ENCODE data around the gene SYT5. TPM values are rescaled to one million over a fixed set of nuclear protein-coding genes. Genes with fewer than 3 reads are reported as not detected.

SYT5 gene
- polyA plus RNA-seq, 4 donors = 0.22 to 4.7 (median 1.1) TPM

DNA sequence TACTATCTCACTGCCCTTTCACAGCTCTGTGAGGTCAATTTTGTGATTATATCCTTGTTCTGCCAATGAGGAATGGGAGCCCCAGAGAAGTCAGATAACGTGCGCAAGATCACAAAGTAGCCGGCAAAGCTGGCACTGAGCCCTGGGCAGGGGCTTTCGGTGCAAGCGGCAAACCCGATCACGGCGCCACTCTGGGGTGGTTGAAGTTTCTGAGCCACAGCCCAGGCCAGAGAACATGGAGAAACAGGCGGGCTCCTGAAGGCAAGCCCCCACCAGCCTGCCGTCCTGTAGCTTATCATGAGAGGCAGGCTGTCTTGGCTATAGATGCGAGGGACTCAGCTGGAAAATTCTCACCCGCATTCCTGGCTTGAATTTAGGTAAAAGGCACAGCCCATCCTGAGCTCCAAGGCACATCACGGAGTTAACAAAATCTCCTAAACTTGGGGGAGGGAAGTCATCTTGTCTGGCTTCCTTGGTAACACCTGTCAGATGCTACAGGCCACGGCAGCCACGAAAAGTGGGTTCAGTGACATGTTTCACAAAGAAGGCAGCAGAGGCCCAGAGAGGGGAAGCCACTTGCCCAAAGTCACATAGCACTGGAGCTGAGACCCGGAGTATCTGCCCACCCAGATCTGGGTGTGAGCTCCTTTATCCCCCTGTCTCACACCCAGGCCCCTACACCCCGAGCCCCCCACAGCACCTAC, 43.5 kb downstream of the SYT5 start:
- WGBS, 3 donors = 29 to 69% (median 41%) methylated on average over 17 of the region's 17 CpGs
- Histone ChIP-seq H3K9me3 (ENCODE audit: control insufficient read depth in 2 of 2, insufficient read depth in 1 of 2, low read depth in 1 of 2, low read length in 1 of 2) (no peaks in the 10 kb centered on the region), H3K27me3 (ENCODE audit: control insufficient read depth in 3 of 3, insufficient read depth in 3 of 3, low read length in 3 of 3) (peaks cover 0 to 1% (median 0%) of the 10 kb centered on the region in 3 donors), H3K4me3 (ENCODE audit: low read depth in 1 of 3, low read length in 3 of 3) (no peak overlapping the region), H3K27ac (ENCODE audit: low read depth in 1 of 3, low read length in 2 of 3) (no peak overlapping the region), H3K36me3 (ENCODE audit: control insufficient read depth in 3 of 3, insufficient read depth in 2 of 3, low read depth in 1 of 3, low read length in 3 of 3) (no peaks in the 10 kb centered on the region), H3K4me1 (ENCODE audit: control insufficient read depth in 3 of 3, insufficient read depth in 2 of 3, low read depth in 1 of 3, low read length in 2 of 3) (no peaks in the 10 kb centered on the region)
- DNase-seq (no peak), FAIRE-seq (no peak)

DNA sequence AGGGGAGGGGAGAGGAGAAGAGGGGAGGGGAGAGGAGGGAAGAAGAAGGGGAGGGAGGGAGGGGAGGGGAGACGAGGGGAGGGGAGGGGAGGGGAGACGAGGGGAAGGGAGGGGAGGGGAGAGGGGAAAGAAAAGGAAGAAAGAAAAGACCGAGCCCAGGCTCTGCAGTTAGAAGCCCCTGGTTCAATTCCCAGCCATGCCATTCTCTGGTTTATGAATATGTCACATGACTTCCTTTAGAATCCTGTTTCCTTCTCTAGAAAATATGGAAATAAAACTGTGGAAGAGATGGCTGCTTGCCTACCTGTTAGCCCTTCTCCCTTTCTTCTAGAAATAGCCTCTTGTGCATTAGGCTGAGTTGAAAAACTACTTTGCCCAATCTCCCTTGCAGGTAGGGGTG, 45.4 kb downstream of the SYT5 start:
- no peaks in the 10 kb centered on the region for H3K36me3 ChIP-seq (ENCODE audit: control insufficient read depth in 3 of 3, insufficient read depth in 2 of 3, low read depth in 1 of 3, low read length in 3 of 3)
- no peaks in the 10 kb centered on the region for H3K9me3 ChIP-seq (ENCODE audit: control insufficient read depth in 2 of 2, insufficient read depth in 1 of 2, low read depth in 1 of 2, low read length in 1 of 2)
- WGBS, 3 donors = 2 to 8% (median 6%) methylated on average over 2 of the region's 3 CpGs
- peaks cover 0 to 3% (median 0%) of the 10 kb centered on the region in 3 donors for H3K27me3 ChIP-seq (ENCODE audit: control insufficient read depth in 3 of 3, insufficient read depth in 3 of 3, low read length in 3 of 3)
- H3K27ac ChIP-seq (ENCODE audit: low read depth in 1 of 3, low read length in 2 of 3) = no peak overlapping the region
- no peak for DNase-seq
- H3K4me3 ChIP-seq (ENCODE audit: low read depth in 1 of 3, low read length in 3 of 3) = no peak overlapping the region
- no peaks in the 10 kb centered on the region for H3K4me1 ChIP-seq (ENCODE audit: control insufficient read depth in 3 of 3, insufficient read depth in 2 of 3, low read depth in 1 of 3, low read length in 2 of 3)
- no peak for FAIRE-seq

DNA sequence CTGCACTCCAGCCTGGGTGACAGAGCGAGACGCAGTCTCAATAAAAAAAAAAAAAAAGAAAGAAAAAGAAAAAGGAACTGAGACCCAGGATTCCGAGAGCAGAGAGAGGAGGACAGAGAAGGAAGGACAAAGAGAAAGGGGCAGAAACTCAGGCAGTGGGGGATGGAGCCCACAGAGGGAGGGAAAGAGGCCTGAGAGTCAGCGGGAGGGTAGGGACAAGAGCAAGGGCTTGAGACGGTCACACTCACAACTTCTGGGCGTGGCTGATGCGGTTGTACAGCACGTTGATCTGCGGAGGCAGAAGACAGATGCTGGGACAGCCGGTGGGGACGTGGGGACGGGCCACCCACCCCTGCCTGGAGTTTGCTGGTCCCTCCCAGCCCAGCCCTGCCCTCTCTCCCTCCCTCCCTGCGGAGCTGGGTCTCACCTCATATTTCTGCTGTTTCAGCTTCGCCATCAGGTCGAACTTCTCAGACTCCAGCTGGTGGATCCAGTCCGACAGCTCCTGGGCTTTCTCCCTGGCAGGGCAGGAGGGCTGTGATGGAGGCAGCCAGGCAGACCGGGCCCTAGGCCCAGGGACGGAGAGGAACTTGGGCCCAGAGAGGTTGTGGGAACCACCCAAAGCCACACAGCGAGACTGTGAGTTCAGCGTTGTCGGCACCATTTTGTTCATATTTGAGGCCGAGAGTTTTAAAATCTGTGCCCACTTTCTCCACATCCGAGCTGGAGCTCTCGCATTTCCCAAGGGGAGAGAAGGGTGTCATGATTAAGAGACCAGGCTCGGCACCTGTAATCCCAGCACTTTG, 46.2 kb downstream of the SYT5 start:
- no peak for DNase-seq
- no peak for FAIRE-seq
- 40 to 57% (median 43%) methylated on average over 25 of the region's 25 CpGs for WGBS, 3 donors
- no peak overlapping the region for H3K27ac ChIP-seq (ENCODE audit: low read depth in 1 of 3, low read length in 2 of 3)
- H3K9me3 ChIP-seq (ENCODE audit: control insufficient read depth in 2 of 2, insufficient read depth in 1 of 2, low read depth in 1 of 2, low read length in 1 of 2) = no peaks in the 10 kb centered on the region
- peaks cover 0 to 3% (median 0%) of the 10 kb centered on the region in 3 donors for H3K27me3 ChIP-seq (ENCODE audit: control insufficient read depth in 3 of 3, insufficient read depth in 3 of 3, low read length in 3 of 3)
- no peaks in the 10 kb centered on the region for H3K36me3 ChIP-seq (ENCODE audit: control insufficient read depth in 3 of 3, insufficient read depth in 2 of 3, low read depth in 1 of 3, low read length in 3 of 3)
- no peaks in the 10 kb centered on the region for H3K4me1 ChIP-seq (ENCODE audit: control insufficient read depth in 3 of 3, insufficient read depth in 2 of 3, low read depth in 1 of 3, low read length in 2 of 3)
- H3K4me3 ChIP-seq (ENCODE audit: low read depth in 1 of 3, low read length in 3 of 3) = no peak overlapping the region

- peaks cover 0 to 3% (median 0%) of the 10 kb centered on the region in 3 donors for H3K27me3 ChIP-seq (ENCODE audit: control insufficient read depth in 3 of 3, insufficient read depth in 3 of 3, low read length in 3 of 3)
Observed at GRCh38 chr19:55132453-55133129, 47.5 kb downstream of the SYT5 start.

GRCh38 chr19:55131421-55131820, 48.7 kb downstream of the SYT5 start:
- FAIRE-seq (no peak), DNase-seq (no peak)
- H3K27ac ChIP-seq (ENCODE audit: low read depth in 1 of 3, low read length in 2 of 3) = no peak overlapping the region
- 83 to 87% (median 86%) methylated on average over 16 of the region's 16 CpGs for WGBS, 3 donors
- H3K36me3 ChIP-seq (ENCODE audit: control insufficient read depth in 3 of 3, insufficient read depth in 2 of 3, low read depth in 1 of 3, low read length in 3 of 3) = no peaks in the 10 kb centered on the region
- peaks cover 0 to 3% (median 0%) of the 10 kb centered on the region in 3 donors for H3K27me3 ChIP-seq (ENCODE audit: control insufficient read depth in 3 of 3, insufficient read depth in 3 of 3, low read length in 3 of 3)
- no peak overlapping the region for H3K4me3 ChIP-seq (ENCODE audit: low read depth in 1 of 3, low read length in 3 of 3)
- H3K9me3 ChIP-seq (ENCODE audit: control insufficient read depth in 2 of 2, insufficient read depth in 1 of 2, low read depth in 1 of 2, low read length in 1 of 2) = no peaks in the 10 kb centered on the region
- no peaks in the 10 kb centered on the region for H3K4me1 ChIP-seq (ENCODE audit: control insufficient read depth in 3 of 3, insufficient read depth in 2 of 3, low read depth in 1 of 3, low read length in 2 of 3)

More at GRCh38 chr19:55132453-55133129, 47.5 kb downstream of the SYT5 start:
- Histone ChIP-seq H3K9me3 (ENCODE audit: control insufficient read depth in 2 of 2, insufficient read depth in 1 of 2, low read depth in 1 of 2, low read length in 1 of 2) (no peaks in the 10 kb centered on the region), H3K27ac (ENCODE audit: low read depth in 1 of 3, low read length in 2 of 3) (no peak overlapping the region), H3K36me3 (ENCODE audit: control insufficient read depth in 3 of 3, insufficient read depth in 2 of 3, low read depth in 1 of 3, low read length in 3 of 3) (no peaks in the 10 kb centered on the region), H3K4me3 (ENCODE audit: low read depth in 1 of 3, low read length in 3 of 3) (no peak overlapping the region), H3K4me1 (ENCODE audit: control insufficient read depth in 3 of 3, insufficient read depth in 2 of 3, low read depth in 1 of 3, low read length in 2 of 3) (no peaks in the 10 kb centered on the region)
- no peak for FAIRE-seq
- no peak for DNase-seq
- 42 to 47% (median 45%) methylated on average over 14 of the region's 14 CpGs for WGBS, 3 donors

Other genes starting within 250 kb of the SYT5 start
- under 1 TPM in 3 of 4 donors, not detected in 1; 0.01 to 0.27 (median 0.04) TPM for gene NLRP7, start 232.8 kb downstream of the SYT5 start, polyA plus RNA-seq
- 10 to 100 TPM in 2 of 4 donors, 1 to 10 TPM in 2; 2.2 to 10.9 (median 7.6) TPM for gene NLRP2, start 213.9 kb downstream of the SYT5 start, polyA plus RNA-seq
- under 1 TPM in 2 of 4 donors, not detected in 2; 0.15 to 0.22 TPM for gene GP6, start 142.0 kb downstream of the SYT5 start, polyA plus RNA-seq
- gene RDH13, start 117.1 kb downstream of the SYT5 start, polyA plus RNA-seq = 10 to 100 TPM; 21.3 to 28.4 (median 22.2) TPM
- 10 to 100 TPM; 11.7 to 23.8 (median 19.1) TPM for gene EPS8L1, start 104.4 kb downstream of the SYT5 start, polyA plus RNA-seq
- 100 to 1,000 TPM in 2 of 4 donors, 10 to 100 TPM in 2; 68.3 to 192 (median 132) TPM for gene PPP1R12C, start 62.7 kb downstream of the SYT5 start, polyA plus RNA-seq
- gene TNNT1, start 31.1 kb downstream of the SYT5 start, polyA plus RNA-seq = 10 to 100 TPM in 1 of 4 donors, 1 to 10 TPM in 2, under 1 TPM in 1; 0.18 to 20.1 (median 5.3) TPM
- 10 to 100 TPM in 1 of 4 donors, 1 to 10 TPM in 2, under 1 TPM in 1; 0.59 to 39.7 (median 1.5) TPM for gene TNNI3, start 22.6 kb downstream of the SYT5 start, polyA plus RNA-seq
- gene DNAAF3, start 13.7 kb downstream of the SYT5 start, polyA plus RNA-seq = under 1 TPM in 2 of 4 donors, not detected in 2; 0.62 to 0.64 TPM
- 100 to 1,000 TPM in 2 of 4 donors, 10 to 100 TPM in 2; 33.4 to 158 (median 89.7) TPM for gene PTPRH, start 29.2 kb upstream of the SYT5 start, polyA plus RNA-seq
- gene TMEM86B, start 48.5 kb upstream of the SYT5 start, polyA plus RNA-seq = 100 to 1,000 TPM in 1 of 4 donors, 10 to 100 TPM in 3; 22.8 to 255 (median 72.6) TPM
- gene PPP6R1, start 78.7 kb upstream of the SYT5 start, polyA plus RNA-seq = 10 to 100 TPM; 43.4 to 67.5 (median 48.9) TPM
- gene HSPBP1, start 99.8 kb upstream of the SYT5 start, polyA plus RNA-seq = 10 to 100 TPM; 25.9 to 61.9 (median 31.4) TPM
- gene BRSK1, start 103.7 kb upstream of the SYT5 start, polyA plus RNA-seq = 1 to 10 TPM in 3 of 4 donors, under 1 TPM in 1; 0.22 to 3.5 (median 2.7) TPM
- 100 to 1,000 TPM in 1 of 4 donors, 10 to 100 TPM in 3; 33.2 to 125 (median 79.2) TPM for gene TMEM150B, start 145.1 kb upstream of the SYT5 start, polyA plus RNA-seq
- 10 to 100 TPM; 10.3 to 18.4 (median 14.3) TPM for gene KMT5C, start 159.6 kb upstream of the SYT5 start, polyA plus RNA-seq
- under 1 TPM in 2 of 4 donors, not detected in 2; 0.07 to 0.09 TPM for gene COX6B2, start 174.4 kb upstream of the SYT5 start, polyA plus RNA-seq
- gene GARIN5B, start 183.0 kb upstream of the SYT5 start, polyA plus RNA-seq = under 1 TPM in 1 of 4 donors, not detected in 3; 0.03 TPM
- gene IL11, start 190.2 kb upstream of the SYT5 start, polyA plus RNA-seq = under 1 TPM in 2 of 4 donors, not detected in 2; 0.19 to 0.67 TPM
- gene TMEM190, start 196.5 kb upstream of the SYT5 start, polyA plus RNA-seq = under 1 TPM in 2 of 4 donors, not detected in 2; 0.30 to 0.31 TPM
- 1 to 10 TPM in 3 of 4 donors, not detected in 1; 1.6 to 9.4 (median 2.2) TPM for gene TMEM238, start 204.0 kb upstream of the SYT5 start, polyA plus RNA-seq
- 1,000 to 10,000 TPM; 1,338 to 2,360 (median 2,018) TPM for gene RPL28, start 205.6 kb upstream of the SYT5 start, polyA plus RNA-seq
- 10 to 100 TPM in 2 of 4 donors, 1 to 10 TPM in 2; 7.2 to 30.1 (median 16.4) TPM for gene UBE2S, start 227.5 kb upstream of the SYT5 start, polyA plus RNA-seq